ENCODE data around the gene NAIP.
"Not testable (repeated sequence)": the region's sequence is repeated elsewhere in the genome, so short reads cannot be mapped to it uniquely, and the experiment has no call there.

NAIP gene

GRCh38 chr5:71025289-71025953, at the start of gene NAIP:
Gene NAIP, minus strand, starts transcription at chr5:71025339. Its CDS starts 12,424 bp downstream, at chr5:71012915.
- H3K4me3 ChIP-seq (ENCODE audit: low read depth, low read length); H3K27ac ChIP-seq; in situ Hi-C loops (cut with HindIII; ENCODE audit: low pct_ligation_motif_present, low sequenced_read_pairs); H3K27me3 ChIP-seq (replicated peaks); H3K36me3 ChIP-seq (replicated peaks); DNase-seq: not testable (repeated sequence)

- in situ Hi-C loops (cut with HindIII; ENCODE audit: low pct_ligation_motif_present, low sequenced_read_pairs); H3K27ac ChIP-seq; DNase-seq: not testable (repeated sequence)
These were observed 42.3 kb upstream of the NAIP start, which contains the start of gene GTF2H2 for GRCh38 chr5:71067262-71067928. Gene GTF2H2, minus strand, starts transcription at chr5:71067676. Its CDS starts 4,913 bp downstream, at chr5:71062763.

DNA sequence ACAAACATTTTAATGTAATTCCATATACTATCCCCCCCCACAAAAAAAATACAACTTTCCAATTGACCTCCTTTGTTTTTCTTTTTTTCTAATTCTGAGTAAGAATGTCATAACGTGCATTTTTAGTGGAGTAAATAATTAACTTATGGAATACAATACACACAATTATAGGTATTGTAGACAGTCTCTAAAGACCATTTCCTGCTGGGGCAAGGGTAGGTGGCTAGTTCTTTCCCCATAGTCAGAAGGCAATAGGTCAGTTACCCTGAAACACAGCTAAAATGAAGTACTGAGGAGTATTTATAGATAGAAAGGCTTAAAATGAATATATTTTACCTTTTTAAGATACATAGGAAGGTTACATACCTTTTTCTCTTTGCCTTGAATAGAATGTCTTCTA, 36.2 kb upstream of the NAIP start:
- DNase-seq; in situ Hi-C loops (cut with HindIII; ENCODE audit: low pct_ligation_motif_present, low sequenced_read_pairs); H3K36me3 ChIP-seq (replicated peaks); H3K27ac ChIP-seq; H3K4me3 ChIP-seq (ENCODE audit: low read depth, low read length); H3K27me3 ChIP-seq (replicated peaks): not testable (repeated sequence)

More at GRCh38 chr5:71067262-71067928, 42.3 kb upstream of the NAIP start, which contains the start of gene GTF2H2:
- H3K4me3 ChIP-seq (ENCODE audit: low read depth, low read length); H3K27me3 ChIP-seq (replicated peaks); H3K36me3 ChIP-seq (replicated peaks): not testable (repeated sequence)

GRCh38 chr5:71059426-71059825, 34.3 kb upstream of the NAIP start:
- in situ Hi-C loops (cut with HindIII; ENCODE audit: low pct_ligation_motif_present, low sequenced_read_pairs); DNase-seq; H3K4me3 ChIP-seq (ENCODE audit: low read depth, low read length); H3K27me3 ChIP-seq (replicated peaks); H3K27ac ChIP-seq; H3K36me3 ChIP-seq (replicated peaks): not testable (repeated sequence)

GRCh38 chr5:71044808-71045207, 19.7 kb upstream of the NAIP start:
- DNase-seq; in situ Hi-C loops (cut with HindIII; ENCODE audit: low pct_ligation_motif_present, low sequenced_read_pairs); H3K4me3 ChIP-seq (ENCODE audit: low read depth, low read length): not testable (repeated sequence)

DNA sequence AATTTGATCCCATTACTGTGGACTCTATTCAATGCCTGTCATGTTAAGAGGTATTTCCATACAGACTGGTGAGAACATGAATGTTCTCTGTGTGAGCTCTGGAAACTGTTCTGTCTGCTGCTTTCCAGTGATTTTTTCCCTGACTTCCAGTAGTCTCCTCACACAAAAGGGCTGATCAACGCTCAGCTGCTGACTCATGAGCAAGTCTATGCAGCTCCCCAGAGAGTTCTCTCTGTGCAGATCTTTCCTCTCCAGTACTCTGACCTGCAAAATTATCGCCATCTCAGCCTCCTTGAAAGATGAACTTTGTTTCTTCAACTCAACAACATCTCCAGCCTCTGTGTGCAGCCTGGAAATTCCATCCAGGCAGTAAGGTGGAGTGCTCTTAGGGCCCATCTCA, 19.0 kb upstream of the NAIP start:
- DNase-seq; in situ Hi-C loops (cut with HindIII; ENCODE audit: low pct_ligation_motif_present, low sequenced_read_pairs); H3K36me3 ChIP-seq (replicated peaks); H3K27ac ChIP-seq; H3K4me3 ChIP-seq (ENCODE audit: low read depth, low read length); H3K27me3 ChIP-seq (replicated peaks): not testable (repeated sequence)

More at GRCh38 chr5:71044808-71045207, 19.7 kb upstream of the NAIP start:
- not testable (repeated sequence) for H3K27me3 ChIP-seq (replicated peaks); H3K27ac ChIP-seq; H3K36me3 ChIP-seq (replicated peaks)

- H3K36me3 ChIP-seq (replicated peaks); H3K27ac ChIP-seq; in situ Hi-C loops (cut with HindIII; ENCODE audit: low pct_ligation_motif_present, low sequenced_read_pairs); H3K27me3 ChIP-seq (replicated peaks); H3K4me3 ChIP-seq (ENCODE audit: low read depth, low read length); DNase-seq: not testable (repeated sequence)
These were observed 6.1 kb upstream of the NAIP start for GRCh38 chr5:71031046-71031776.

DNA sequence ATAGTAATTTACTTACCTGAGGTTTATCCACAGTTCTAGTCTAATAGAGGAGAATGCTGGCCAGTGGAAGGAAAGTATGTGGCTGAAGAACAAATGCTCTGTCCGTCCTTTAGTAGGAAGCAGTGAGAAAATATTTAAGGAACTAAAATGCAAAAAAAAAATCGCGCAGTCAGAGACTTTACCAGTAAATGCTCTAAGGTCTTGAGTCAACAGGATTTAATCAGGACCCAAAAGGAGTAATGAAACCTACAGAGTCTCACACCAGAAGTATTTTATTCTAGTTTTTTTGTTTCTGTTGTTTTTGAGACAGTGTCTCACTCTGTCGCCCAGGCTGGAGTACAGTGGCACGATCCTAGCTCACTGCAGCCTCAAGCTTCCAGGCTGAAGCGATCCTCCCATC, 4.5 kb downstream of the NAIP start:
- H3K27ac ChIP-seq; H3K27me3 ChIP-seq (replicated peaks); in situ Hi-C loops (cut with HindIII; ENCODE audit: low pct_ligation_motif_present, low sequenced_read_pairs); H3K36me3 ChIP-seq (replicated peaks); H3K4me3 ChIP-seq (ENCODE audit: low read depth, low read length); DNase-seq: not testable (repeated sequence)

DNA sequence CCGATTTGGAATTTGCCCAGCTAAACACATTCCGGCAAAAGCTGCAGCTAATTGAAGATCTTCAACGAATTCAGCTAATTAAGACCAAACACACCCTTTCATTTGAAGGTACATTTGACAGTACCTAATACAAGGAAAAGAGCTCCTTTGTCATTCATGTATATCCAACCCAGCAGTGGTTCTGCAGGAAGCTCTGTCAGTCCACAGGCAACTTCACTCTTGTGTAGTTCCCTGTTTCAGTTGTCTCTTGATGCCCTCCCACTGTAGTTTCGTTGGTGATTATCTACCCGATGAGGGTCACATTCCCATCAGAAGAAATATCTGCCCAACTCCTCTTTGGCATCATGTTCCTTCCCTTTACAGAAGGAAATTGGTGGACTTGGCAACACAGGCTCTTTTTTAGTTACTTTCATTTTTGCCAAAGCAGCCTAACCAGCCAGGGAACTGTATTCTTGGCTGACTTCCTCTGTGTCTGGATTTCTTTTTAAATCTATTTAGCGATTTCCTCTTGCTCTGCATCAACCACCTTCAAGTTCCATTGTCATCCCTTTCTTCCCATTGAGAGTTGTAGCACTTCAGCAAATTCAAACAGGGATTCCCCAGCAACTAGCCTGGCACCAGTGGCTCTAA, 6.6 kb downstream of the NAIP start:
- in situ Hi-C loops (cut with HindIII; ENCODE audit: low pct_ligation_motif_present, low sequenced_read_pairs); H3K27ac ChIP-seq; H3K4me3 ChIP-seq (ENCODE audit: low read depth, low read length); H3K36me3 ChIP-seq (replicated peaks); H3K27me3 ChIP-seq (replicated peaks); DNase-seq: not testable (repeated sequence)

DNA sequence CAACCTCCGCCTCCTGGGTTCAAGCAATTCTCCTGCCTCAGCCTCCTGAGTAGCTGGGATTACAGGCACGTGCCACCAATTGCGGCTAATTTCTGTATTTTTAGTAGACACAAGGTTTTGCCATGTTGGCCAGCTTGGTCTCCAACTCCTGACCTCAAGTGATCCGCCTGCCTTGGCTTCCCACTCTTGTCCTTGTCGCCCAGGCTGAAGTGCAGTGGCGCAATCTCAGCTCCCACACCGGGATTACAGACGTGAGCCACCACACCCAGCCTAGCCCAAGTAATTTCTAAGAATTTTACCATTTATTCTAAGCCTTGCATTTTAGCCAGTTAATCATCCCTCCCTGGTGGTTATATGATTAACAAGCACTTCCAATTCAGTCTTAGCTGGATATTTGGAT, 11.0 kb downstream of the NAIP start:
- in situ Hi-C loops (cut with HindIII; ENCODE audit: low pct_ligation_motif_present, low sequenced_read_pairs) = no loop called here
- H3K27me3 ChIP-seq (replicated peaks) = no peaks in the 10 kb centered on the region

More for the DNA sequence above, 11.0 kb downstream of the NAIP start:
- no peak for TF ChIP-seq CTCF (IDR thresholded peaks at IDR 0.05; ENCODE audit: low read depth, low read length, missing control alignments)
- H3K27ac ChIP-seq = no peak overlapping the region
- DNase-seq = no peak
- no peaks in the 10 kb centered on the region for H3K36me3 ChIP-seq (replicated peaks)
- no peak overlapping the region for H3K4me3 ChIP-seq (ENCODE audit: low read depth, low read length)

Data from brain microvascular endothelial cell (primary cell).